T-helper 2 cell treated with Interferon-gamma antibody and Interleukin-4, amounts not matched to agents 5 μg/mL and 100 μg/mL, for 36 hours (primary cell): ENCODE data around the gene PAQR9.

Experiments used
- DNase-seq: peaks from one replicate; pipeline ENCODE4 v3.0.0; 2021; ENCODE audit warnings: low spot score
- H3K27ac Mint-ChIP-seq: one replicate; pipeline ENCODE4 v1.8.0; 2021; ENCODE audit warnings: mild to moderate bottlenecking, mixed read lengths
- H3K27me3 Mint-ChIP-seq: one replicate; pipeline ENCODE4 v1.8.0; 2021; ENCODE audit warnings: low read depth, mixed read lengths
- H3K36me3 Mint-ChIP-seq: one replicate; pipeline ENCODE4 v1.8.0; 2021; ENCODE audit warnings: low read depth, mixed read lengths
- H3K4me1 Mint-ChIP-seq: one replicate; pipeline ENCODE4 v1.8.0; 2021; ENCODE audit warnings: low read depth, mixed read lengths
- H3K4me3 Mint-ChIP-seq: one replicate; pipeline ENCODE4 v1.8.0; 2022; ENCODE audit warnings: mild to moderate bottlenecking, moderate library complexity, mixed read lengths
- H3K9me3 Mint-ChIP-seq: one replicate; pipeline ENCODE4 v1.8.0; 2021; ENCODE audit warnings: mixed read lengths

PAQR9 gene

DNA sequence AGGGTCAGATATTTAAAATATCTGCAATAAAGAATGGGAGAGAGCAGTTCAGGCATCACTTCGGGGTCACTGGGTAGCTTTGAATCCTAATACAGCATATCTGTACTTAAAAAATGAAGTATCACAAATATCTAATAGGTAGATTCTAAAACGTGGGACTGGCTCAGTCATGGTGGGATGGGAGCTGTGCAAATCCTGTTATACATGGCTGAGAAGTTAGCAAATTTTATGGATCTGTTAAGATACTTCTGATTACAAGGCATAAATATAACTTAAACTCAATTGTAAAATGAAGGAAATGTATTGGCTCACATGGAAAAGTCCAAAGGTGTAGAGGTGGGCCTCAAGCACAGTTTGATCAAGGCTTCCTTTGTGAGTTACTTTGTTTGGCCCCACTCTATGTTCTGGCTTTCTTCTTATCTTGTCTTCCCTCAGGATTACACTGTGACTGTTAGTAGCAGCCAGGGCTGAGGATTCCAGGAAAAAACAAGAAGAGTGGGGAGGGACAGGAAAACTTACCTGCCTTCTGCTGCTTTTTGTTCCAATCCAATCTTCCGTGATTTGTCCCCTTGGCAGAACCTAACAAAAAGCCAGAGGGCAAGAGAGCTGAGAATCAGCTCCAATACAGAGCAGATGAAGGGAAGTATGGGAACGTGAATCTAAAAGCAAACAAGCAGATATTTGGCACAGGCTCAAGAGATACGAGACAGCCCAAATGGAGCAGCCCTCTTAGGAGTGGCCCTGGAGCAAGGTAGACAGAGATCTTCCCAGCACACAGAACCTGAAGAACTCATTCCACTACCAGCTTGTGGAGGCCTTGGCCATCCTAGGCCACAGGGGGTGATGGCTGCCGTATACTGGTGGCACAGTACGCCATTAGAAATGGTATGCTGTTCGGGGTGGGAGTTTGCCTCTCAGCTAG is 10.9 kb downstream of the PAQR9 start:
- Mint-ChIP-seq H3K4me1 (no peaks in the 10 kb centered on the region), H3K36me3 (no peaks in the 10 kb centered on the region), H3K4me3 (no peak overlapping the region), H3K9me3 (no peaks in the 10 kb centered on the region), H3K27ac (no peak overlapping the region), H3K27me3 (peaks cover 61% of the 10 kb centered on the region)
- no peak for DNase-seq

DNA sequence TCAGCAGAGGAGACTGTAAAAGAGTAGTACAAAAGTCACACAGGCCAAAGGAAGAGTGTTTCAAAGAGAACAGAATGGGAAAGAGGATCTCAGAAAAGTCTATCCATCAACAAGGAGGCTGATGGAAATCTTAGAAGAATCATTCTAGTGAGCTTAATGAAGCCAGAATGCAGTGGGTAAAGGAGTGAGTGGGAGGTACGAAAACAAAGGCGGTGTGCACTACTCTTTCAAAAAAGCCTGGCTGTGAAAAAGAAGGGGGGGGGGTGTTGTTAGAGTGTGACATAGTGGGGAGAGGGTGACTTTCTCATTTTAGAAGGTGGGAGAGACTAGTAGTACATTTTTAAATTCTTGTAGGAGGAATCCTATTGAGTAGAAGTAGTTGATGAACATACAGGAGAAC is 11.7 kb downstream of the PAQR9 start:
- Mint-ChIP-seq H3K36me3 (no peaks in the 10 kb centered on the region), H3K27ac (no peak overlapping the region), H3K4me1 (no peaks in the 10 kb centered on the region), H3K27me3 (peaks cover 57% of the 10 kb centered on the region), H3K4me3 (no peak overlapping the region), H3K9me3 (no peaks in the 10 kb centered on the region)
- DNase-seq, result no peak

DNA sequence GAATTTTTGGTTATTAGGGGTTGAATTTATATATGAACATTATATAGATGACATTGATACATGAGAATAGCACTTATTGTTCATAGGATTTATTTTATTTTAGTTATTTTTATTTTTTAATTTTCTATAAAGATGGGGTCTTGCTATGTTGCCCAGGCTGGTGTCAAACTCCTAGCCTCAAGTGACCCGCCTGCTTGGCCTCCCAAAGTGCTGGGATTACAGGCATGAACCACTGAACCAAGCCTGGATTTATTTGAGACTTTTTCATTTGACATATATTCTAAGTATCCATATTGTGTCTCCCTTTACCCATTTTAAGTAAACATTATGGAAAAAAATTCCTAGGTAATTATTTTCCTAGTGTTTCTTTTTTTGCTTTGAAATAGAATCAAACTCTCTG is 12.5 kb downstream of the PAQR9 start:
- Mint-ChIP-seq H3K27me3 (peaks cover 55% of the 10 kb centered on the region), H3K4me1 (no peaks in the 10 kb centered on the region), H3K36me3 (no peaks in the 10 kb centered on the region), H3K27ac (no peak overlapping the region), H3K4me3 (no peak overlapping the region), H3K9me3 (no peaks in the 10 kb centered on the region)
- no peak for DNase-seq

DNA sequence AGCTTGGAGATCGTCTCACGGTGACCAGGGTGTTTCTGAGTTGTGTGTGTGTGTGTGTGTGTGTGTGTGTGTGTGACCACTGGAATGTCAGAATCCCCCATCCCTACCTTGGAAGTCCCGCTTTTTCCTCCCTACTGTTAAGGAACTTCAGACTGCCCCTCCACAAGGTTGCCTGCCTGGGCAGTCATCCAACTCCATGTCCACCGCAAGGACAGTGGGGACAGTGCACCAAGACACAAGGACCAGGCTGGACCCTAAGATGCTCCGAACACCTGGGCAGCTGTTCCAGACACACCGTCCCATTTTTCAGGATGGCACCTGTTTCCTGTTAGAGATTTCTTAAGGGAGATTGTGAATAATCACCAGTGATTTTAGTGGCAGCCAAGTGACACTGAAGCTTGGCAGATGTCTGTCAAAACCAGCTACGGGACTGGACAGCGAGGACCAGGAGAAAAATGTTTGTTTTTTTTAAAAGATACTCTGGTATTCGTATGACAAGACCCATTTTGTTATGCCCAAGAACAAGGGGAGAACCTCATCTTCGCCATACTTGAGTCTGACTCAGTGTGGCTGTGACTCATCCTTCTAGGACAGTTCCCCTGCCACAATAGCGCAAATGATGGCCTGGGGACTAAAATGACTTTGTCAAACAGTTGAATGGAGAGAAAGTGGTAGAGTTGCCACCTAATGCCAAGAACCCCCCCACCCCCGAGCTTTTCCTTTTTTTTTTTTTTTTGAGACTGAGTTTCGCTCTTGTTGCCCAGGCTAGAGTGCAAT is 15.5 kb downstream of the PAQR9 start:
- no peak for DNase-seq
- no peaks in the 10 kb centered on the region for H3K9me3 Mint-ChIP-seq
- peaks cover 41% of the 10 kb centered on the region for H3K27me3 Mint-ChIP-seq
- H3K4me3 Mint-ChIP-seq, result no peak overlapping the region
- H3K36me3 Mint-ChIP-seq, result no peaks in the 10 kb centered on the region
- H3K27ac Mint-ChIP-seq, result no peak overlapping the region
- peaks cover 9% of the 10 kb centered on the region for H3K4me1 Mint-ChIP-seq

DNA sequence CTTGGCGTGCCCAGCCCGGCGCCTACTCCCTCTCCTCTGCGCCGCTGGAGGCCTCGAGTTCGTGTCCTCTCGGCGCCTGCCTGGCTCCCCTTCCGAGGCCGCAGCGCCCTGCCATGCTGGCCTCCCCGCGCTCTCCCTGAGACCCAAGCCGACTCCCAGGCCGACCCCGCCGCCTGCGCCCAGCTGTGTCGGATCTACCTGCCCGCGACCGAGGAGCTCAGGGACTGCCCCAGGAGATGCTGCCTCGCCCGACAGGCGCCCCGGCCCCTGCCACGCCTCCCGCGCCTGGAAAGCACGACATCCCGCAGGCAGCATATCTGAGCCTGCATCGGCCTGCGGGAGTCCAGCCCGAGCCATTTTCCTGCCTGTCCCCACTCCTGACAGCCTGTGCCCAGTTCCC is 16.1 kb downstream of the PAQR9 start:
- DNase-seq, result no peak
- H3K27me3 Mint-ChIP-seq, result peaks cover 41% of the 10 kb centered on the region
- H3K27ac Mint-ChIP-seq, result no peak overlapping the region

DNA sequence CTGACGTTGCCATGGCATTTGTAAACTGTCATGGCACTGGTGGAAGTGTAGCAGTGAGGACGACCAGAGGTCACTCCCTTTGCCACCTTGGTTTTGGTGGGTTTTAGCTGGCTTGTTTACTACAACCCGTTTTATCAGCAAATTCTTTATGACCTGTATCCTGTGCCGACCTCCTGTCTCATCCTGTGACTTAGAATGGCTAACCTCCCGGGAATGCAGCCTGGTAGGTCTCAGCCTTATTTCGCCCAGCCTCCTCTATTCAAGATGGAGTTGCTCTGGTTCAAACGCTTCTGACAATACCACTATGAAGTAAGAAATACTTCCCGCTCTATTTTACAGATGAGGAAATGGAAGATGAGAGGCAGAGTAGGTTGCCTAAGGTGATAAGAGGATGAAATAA is 16.6 kb downstream of the PAQR9 start:
- no peak overlapping the region for H3K4me3 Mint-ChIP-seq
- no peaks in the 10 kb centered on the region for H3K36me3 Mint-ChIP-seq
- no peaks in the 10 kb centered on the region for H3K9me3 Mint-ChIP-seq
- peaks cover 9% of the 10 kb centered on the region for H3K4me1 Mint-ChIP-seq
- DNase-seq, result no peak
- H3K27me3 Mint-ChIP-seq, result peaks cover 36% of the 10 kb centered on the region
- no peak overlapping the region for H3K27ac Mint-ChIP-seq

More for the DNA sequence above, 16.1 kb downstream of the PAQR9 start:
- no peak overlapping the region for H3K4me3 Mint-ChIP-seq
- H3K36me3 Mint-ChIP-seq, result no peaks in the 10 kb centered on the region
- peaks cover 9% of the 10 kb centered on the region for H3K4me1 Mint-ChIP-seq
- no peaks in the 10 kb centered on the region for H3K9me3 Mint-ChIP-seq

DNA sequence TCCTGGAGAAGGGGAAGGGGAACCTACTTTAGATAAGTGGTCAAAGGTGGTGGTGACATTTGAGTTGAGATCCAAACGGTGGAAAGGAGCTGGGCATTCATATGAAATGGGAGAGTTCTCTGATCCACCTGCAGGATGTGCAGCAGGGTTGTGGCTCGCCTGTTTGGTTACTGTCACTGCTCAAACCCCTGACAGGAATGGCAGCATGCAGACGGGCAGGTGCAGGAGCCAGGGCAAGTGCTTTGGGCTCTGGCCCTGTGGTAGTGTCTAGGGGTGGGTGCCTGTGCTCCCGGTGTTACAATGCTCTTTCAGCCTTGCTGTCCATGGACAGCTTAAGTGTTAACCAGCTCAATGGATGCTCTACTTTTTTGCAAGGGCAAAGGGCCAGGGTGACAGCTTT is 18.5 kb downstream of the PAQR9 start:
- no peaks in the 10 kb centered on the region for H3K9me3 Mint-ChIP-seq
- no peak for DNase-seq
- peaks cover 35% of the 10 kb centered on the region for H3K27me3 Mint-ChIP-seq
- H3K27ac Mint-ChIP-seq, result no peak overlapping the region
- H3K4me1 Mint-ChIP-seq, result peaks cover 9% of the 10 kb centered on the region
- H3K4me3 Mint-ChIP-seq, result no peak overlapping the region
- H3K36me3 Mint-ChIP-seq, result no peaks in the 10 kb centered on the region

DNA sequence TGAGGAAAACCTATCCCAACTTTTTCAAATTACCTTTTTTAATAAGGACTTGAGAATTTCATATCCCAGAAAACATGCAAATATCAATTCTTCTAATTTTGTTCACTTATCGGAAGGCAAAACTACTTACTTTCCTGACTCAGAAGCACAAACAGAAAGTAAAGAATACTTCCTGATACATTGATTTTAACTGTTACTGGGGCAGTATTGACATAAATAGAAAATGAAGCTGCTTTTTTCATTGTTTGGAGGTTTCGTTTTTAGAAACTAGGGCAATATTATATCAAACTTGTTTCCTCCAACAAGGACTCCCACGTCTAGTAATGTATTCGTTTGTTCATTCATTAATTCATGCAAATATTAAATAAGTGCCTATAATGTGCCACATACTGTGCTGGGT is 19.1 kb downstream of the PAQR9 start:
- Mint-ChIP-seq H3K27ac (no peak overlapping the region), H3K36me3 (no peaks in the 10 kb centered on the region), H3K27me3 (peaks cover 29% of the 10 kb centered on the region), H3K4me1 (peaks cover 9% of the 10 kb centered on the region), H3K9me3 (no peaks in the 10 kb centered on the region), H3K4me3 (peak overlapping the region; percentile 16)
- DNase-seq, result no peak

DNA sequence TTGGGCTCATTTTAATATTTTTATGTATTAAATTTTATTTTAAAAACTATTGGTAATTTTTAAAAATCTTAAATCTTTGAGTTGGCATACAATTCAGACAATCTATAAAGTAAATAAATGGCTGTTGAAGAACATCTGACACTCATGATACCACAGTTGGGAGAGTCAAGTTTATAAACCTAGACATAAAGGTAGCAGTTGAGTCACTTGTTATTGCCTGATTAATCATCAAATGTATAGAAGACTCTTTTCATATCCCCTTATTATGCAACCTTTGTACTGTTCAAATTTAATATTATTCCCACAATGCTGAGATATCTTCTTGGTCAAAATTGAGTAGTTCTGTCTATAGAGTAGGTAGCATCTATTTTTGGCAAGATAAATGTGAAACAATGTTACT is 19.6 kb downstream of the PAQR9 start:
- Mint-ChIP-seq H3K27me3 (peaks cover 26% of the 10 kb centered on the region), H3K36me3 (no peaks in the 10 kb centered on the region), H3K9me3 (no peaks in the 10 kb centered on the region), H3K27ac (no peak overlapping the region), H3K4me1 (peaks cover 9% of the 10 kb centered on the region), H3K4me3 (peak overlapping the region; percentile 16)
- no peak for DNase-seq

DNA sequence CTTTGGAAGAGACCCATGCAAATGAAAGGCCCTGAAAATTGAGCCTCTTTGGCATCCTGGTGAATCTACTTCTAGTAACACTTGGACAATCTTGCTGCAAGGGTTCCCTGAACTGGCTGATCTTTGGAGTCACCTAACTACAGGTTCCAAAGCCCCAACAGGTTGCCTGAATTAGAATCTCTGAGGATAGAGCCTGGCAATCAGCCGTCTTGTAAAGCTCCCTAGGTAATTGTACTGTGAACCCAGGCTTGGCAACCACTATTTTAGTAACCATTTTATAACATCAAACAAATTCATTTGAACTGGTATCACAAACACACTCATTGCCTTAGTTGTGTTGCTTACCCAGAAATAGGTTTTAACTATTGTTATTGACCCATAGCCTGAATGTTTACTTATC is 20.1 kb downstream of the PAQR9 start:
- H3K4me1 Mint-ChIP-seq, result peaks cover 9% of the 10 kb centered on the region
- no peaks in the 10 kb centered on the region for H3K36me3 Mint-ChIP-seq
- H3K27ac Mint-ChIP-seq, result no peak overlapping the region
- H3K9me3 Mint-ChIP-seq, result no peaks in the 10 kb centered on the region
- DNase-seq, result no peak
- H3K27me3 Mint-ChIP-seq, result peaks cover 24% of the 10 kb centered on the region
- no peak overlapping the region for H3K4me3 Mint-ChIP-seq

DNA sequence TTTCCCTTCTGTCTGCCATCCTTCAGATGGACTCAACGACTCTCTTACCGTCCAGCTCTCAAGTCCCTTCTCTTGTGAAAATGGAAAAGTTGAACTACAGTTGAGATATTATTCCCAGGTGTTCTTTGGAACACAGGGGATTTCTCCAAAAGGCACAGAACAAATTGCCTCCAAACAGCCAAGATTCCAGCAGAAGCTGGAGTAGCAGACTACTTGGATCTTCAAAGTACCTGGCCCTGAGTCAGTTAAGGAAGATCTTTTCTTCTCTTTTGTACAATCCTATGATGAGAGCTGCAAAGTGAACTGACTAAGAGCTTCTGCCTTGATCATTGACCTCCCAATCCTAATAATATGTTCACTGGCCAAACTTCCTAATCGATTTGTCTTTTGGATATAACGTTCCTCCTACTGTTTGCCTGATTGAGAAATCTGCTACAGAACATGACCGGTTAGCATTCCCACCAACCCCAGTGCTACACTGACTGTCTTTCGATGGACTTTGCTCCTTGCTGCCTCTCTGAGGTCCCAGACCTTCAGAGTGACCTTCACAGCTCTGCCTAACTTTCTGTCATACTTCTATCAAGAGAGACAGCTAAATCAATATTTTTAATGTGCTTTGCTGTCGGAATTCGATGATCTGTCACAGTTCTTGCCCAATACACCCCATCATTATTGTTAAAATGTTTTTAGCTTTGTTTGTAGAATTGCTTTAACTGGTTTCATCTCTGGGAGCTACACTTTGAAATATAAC is 21.9 kb downstream of the PAQR9 start:
- Mint-ChIP-seq H3K36me3 (no peaks in the 10 kb centered on the region), H3K9me3 (no peaks in the 10 kb centered on the region), H3K27me3 (peaks cover 15% of the 10 kb centered on the region), H3K4me3 (no peak overlapping the region), H3K27ac (no peak overlapping the region), H3K4me1 (peaks cover 9% of the 10 kb centered on the region)
- no peak for DNase-seq

DNA sequence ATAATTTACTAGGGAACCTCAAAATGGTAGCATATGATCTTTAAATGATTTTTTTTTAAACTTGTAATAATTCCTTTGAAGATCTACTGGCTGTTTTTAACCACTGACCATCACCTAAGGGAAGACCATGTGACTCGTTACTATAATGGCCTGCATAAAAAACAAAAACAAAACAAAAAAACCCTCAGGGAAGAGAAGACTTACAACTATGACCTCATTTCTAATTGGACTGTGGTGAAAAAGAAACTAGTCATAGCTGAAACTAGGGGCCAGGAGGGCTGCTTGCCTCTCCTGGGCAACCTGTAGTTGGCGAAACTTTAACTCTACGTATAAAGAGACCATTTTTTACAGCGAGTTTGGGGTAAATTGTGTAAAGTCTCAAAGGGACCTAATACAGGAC is 23.0 kb downstream of the PAQR9 start:
- peaks cover 11% of the 10 kb centered on the region for H3K27me3 Mint-ChIP-seq
- H3K4me3 Mint-ChIP-seq, result no peak overlapping the region

DNA sequence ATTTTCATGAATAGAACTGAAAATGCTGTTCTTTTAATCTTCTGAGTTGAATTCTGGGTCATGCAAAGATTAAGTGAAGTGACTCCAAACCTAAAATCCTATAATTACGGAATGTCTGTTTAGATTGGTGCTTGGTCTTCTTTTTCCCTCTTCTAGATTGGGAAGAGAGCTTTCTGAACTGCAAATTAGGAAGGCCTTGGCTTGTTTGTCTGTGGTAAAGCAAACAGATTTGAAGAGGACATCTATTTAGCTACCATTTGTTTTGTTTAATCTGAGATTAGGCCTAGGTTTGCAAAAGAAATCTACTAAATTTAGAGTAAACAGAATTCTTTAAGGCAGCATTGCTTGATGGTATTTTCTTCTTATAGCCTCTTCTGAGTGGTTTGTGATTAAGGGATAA is 23.5 kb downstream of the PAQR9 start:
- Mint-ChIP-seq H3K27me3 (peaks cover 11% of the 10 kb centered on the region), H3K36me3 (no peaks in the 10 kb centered on the region), H3K9me3 (no peaks in the 10 kb centered on the region), H3K27ac (no peak overlapping the region), H3K4me1 (peaks cover 9% of the 10 kb centered on the region), H3K4me3 (no peak overlapping the region)
- DNase-seq, result no peak

More for the DNA sequence above, 23.0 kb downstream of the PAQR9 start:
- no peak for DNase-seq
- Mint-ChIP-seq H3K27ac (no peak overlapping the region), H3K36me3 (no peaks in the 10 kb centered on the region), H3K9me3 (no peaks in the 10 kb centered on the region), H3K4me1 (peaks cover 9% of the 10 kb centered on the region)

DNA sequence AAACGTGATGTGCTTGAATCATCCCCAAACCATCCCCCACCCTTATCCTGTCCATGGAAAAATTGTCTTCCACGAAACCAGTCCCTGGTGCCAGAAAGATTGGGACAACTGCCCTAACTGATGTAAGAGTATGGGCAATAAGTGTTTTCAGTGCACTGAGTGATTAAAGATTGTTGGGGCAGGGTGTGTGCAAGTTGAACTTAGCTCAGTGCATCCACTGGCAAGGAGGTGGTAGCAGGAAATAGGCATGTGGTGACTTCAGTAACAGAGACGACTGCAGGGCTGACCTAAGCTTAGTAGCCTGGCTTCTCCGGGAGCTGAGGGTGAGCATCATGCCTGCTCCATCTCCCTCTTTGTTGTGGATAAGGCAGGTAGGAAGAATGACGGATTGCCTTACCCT is 27.5 kb downstream of the PAQR9 start:
- no peak for DNase-seq
- H3K27me3 Mint-ChIP-seq, result peaks cover 7% of the 10 kb centered on the region
- no peaks in the 10 kb centered on the region for H3K4me1 Mint-ChIP-seq
- no peaks in the 10 kb centered on the region for H3K36me3 Mint-ChIP-seq
- H3K9me3 Mint-ChIP-seq, result no peaks in the 10 kb centered on the region
- no peak overlapping the region for H3K4me3 Mint-ChIP-seq
- H3K27ac Mint-ChIP-seq, result no peak overlapping the region
